NB4 (cell line): Measurements from ENCODE around the gene TRIM71.

Experiments
- TF ChIP-seq, protein P1 (sequence below): IDR thresholded peaks from one replicate; pipeline ENCODE4 v1.5.1; 2012; ENCODE audit warnings: low read depth, low read length
- TF ChIP-seq, protein P2 (sequence below): IDR thresholded peaks from 2 replicates; pipeline ENCODE4 v1.6.1; 2011; ENCODE audit warnings: low read depth, low read length

DNA sequence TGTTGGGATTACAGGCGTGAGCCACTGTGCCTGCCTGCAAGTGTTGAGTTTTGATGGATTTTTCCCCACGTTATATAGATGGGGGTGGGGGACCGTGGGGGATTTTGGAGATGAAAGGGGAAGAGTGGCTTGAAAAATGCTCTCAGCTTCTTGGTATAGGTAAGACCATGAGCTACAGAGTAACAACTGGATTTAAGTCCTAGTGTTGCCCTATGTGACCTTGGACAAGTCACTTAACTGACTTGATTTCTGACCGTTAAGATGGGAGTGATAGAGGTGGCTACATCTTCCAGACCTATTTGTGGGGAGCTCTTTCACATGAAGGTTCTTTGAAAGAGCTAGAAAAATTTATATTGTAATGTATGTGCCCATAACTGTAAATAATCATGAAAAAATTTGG lies 13.3 kb downstream of the TRIM71 start:
- TF ChIP-seq, protein P1, sequence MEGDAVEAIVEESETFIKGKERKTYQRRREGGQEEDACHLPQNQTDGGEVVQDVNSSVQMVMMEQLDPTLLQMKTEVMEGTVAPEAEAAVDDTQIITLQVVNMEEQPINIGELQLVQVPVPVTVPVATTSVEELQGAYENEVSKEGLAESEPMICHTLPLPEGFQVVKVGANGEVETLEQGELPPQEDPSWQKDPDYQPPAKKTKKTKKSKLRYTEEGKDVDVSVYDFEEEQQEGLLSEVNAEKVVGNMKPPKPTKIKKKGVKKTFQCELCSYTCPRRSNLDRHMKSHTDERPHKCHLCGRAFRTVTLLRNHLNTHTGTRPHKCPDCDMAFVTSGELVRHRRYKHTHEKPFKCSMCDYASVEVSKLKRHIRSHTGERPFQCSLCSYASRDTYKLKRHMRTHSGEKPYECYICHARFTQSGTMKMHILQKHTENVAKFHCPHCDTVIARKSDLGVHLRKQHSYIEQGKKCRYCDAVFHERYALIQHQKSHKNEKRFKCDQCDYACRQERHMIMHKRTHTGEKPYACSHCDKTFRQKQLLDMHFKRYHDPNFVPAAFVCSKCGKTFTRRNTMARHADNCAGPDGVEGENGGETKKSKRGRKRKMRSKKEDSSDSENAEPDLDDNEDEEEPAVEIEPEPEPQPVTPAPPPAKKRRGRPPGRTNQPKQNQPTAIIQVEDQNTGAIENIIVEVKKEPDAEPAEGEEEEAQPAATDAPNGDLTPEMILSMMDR: no peak
- TF ChIP-seq, protein P2, sequence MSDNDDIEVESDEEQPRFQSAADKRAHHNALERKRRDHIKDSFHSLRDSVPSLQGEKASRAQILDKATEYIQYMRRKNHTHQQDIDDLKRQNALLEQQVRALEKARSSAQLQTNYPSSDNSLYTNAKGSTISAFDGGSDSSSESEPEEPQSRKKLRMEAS: no peak
